Amniotic stem cell (primary cell): ENCODE measurements around the gene GAGE12E.
"Not testable (repeated sequence)": the region's sequence is repeated elsewhere in the genome, so short reads cannot be mapped to it uniquely, and the experiment has no call there.

ENCODE experiments used
- DNase-seq: peaks from one replicate; lab custom pipeline; 2025; lab: John Stamatoyannopoulos, UW

GAGE12E gene

GRCh38 chrX:49550989-49551388 lies at the start of gene GAGE12E:
TSS of gene GAGE12E (plus strand) at chrX:49551289. CDS start at chrX:49552444, 1,155 bp downstream.
- DNase-seq, result not testable (repeated sequence)

- DNase-seq, result not testable (repeated sequence)
These were observed 19.2 kb upstream of the GAGE12E start, which contains the start of gene GAGE12C for GRCh38 chrX:49531877-49532276. TSS of gene GAGE12C (plus strand) at chrX:49532177. CDS start at chrX:49533332, 1,155 bp downstream.

GRCh38 chrX:49541433-49541832 lies 9.7 kb upstream of the GAGE12E start, which contains the start of gene GAGE12D:
TSS of gene GAGE12D (plus strand) at chrX:49541733. CDS start at chrX:49542888, 1,155 bp downstream.
- DNase-seq, result not testable (repeated sequence)

GRCh38 chrX:49560542-49560941 lies 9.5 kb downstream of the GAGE12E start, which contains the start of gene GAGE12F:
TSS of gene GAGE12F (plus strand) at chrX:49560842. CDS start at chrX:49561997, 1,155 bp downstream.
- not testable (repeated sequence) for DNase-seq

- DNase-seq, result not testable (repeated sequence)
These were observed 17.6 kb downstream of the GAGE12E start for GRCh38 chrX:49568728-49569127.

- DNase-seq, result not testable (repeated sequence)
These were observed 18.1 kb downstream of the GAGE12E start for GRCh38 chrX:49569152-49569551.

GRCh38 chrX:49570100-49570499 lies 19.0 kb downstream of the GAGE12E start, which contains the start of gene GAGE12G:
TSS of gene GAGE12G (plus strand) at chrX:49570400. CDS start at chrX:49571555, 1,155 bp downstream.
- DNase-seq, result not testable (repeated sequence)

GRCh38 chrX:49579649-49580048 lies 28.6 kb downstream of the GAGE12E start, which contains the start of gene GAGE12H:
TSS of gene GAGE12H (plus strand) at chrX:49579949. CDS start at chrX:49581104, 1,155 bp downstream.
- DNase-seq, result not testable (repeated sequence)

- DNase-seq, result not testable (repeated sequence)
These were observed 38.1 kb downstream of the GAGE12E start, which contains the start of gene GAGE2A for GRCh38 chrX:49589196-49589595. TSS of gene GAGE2A (plus strand) at chrX:49589496. CDS start at chrX:49590651, 1,155 bp downstream.

GRCh38 chrX:49589769-49590478 lies 38.8 kb downstream of the GAGE12E start:
- not testable (repeated sequence) for DNase-seq

- not testable (repeated sequence) for DNase-seq
These were observed 39.4 kb downstream of the GAGE12E start for GRCh38 chrX:49590488-49590887.

- DNase-seq, result not testable (repeated sequence)
These were observed 47.6 kb downstream of the GAGE12E start, which contains the start of gene GAGE1 for GRCh38 chrX:49598720-49599119. TSS of gene GAGE1 (plus strand) at chrX:49599020. CDS start at chrX:49600175, 1,155 bp downstream.
